Right ventricle myocardium inferior (tissue), 1 donor: ENCODE results near the gene PBRM1. TPM values are rescaled to one million over a fixed set of nuclear protein-coding genes. Genes with fewer than 3 reads are reported as not detected.

Experiments
- ATAC-seq: fragments of 200-7000 bp; cut with Tn5 transposase; one replicate; pipeline ENCODE4 v1.9.1; 2020; ENCODE audit warnings: mild to moderate bottlenecking, moderate library complexity
- DNase-seq: peaks from one replicate; pipeline ENCODE4 v3.0.0; 2021; ENCODE audit errors: missing footprints
- intact Hi-C: fragments of 100-400 bp; cut with DNase I; formaldehyde crosslinking; loops from one replicate; pipeline ENCODE4 v1.11.0; 2022
- total RNA-seq: library from RNA; stranded (reverse); fragmentation: NEBNext Ultra II Directional; extraction: Animal tissue kit (Norgen Biotek cat#: 25700); gene quantifications from one replicate; pipeline ENCODE4 v1.2.1, GENCODE V29; 2021
- donor health status: DM: no; HTN: yes; CAD: no; lungs with severe emphysema.

Gene PBRM1
- total RNA-seq, 1 donor from 2014 or later: 45.3 TPM

DNA sequence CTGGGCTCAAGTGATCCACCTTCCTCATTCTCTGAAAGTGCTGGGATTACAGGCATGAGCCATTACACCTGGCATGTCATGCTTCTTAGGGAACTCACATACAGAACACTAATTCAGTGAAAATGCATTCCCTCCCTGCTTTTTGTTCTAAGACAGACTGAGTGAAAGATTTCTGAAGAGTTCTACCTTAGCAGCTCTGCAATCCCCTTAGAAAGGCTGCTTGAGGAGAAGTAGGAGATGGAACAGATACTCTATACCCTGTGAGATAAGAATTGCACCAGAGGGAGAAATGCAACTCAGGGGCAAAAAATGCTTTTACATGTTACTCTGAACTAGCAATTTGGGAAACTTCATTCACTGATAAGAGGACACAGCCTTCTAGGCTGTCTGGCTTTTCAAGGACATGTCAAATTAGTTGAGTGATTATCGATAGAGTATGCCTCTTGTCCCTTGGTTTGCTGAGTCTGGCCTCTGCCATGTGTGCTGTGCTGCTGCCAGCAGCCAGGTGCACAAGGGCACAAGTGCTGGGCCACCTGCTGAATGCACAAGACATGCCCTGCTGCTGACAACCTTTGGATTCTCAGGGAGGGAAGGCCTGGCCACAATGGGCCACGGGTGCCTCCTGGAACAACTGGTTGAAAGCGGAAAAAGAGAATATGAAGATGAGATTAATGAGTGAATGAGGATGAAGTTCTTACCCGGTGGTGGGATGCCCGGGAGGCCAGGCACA, 131.5 kb downstream of the PBRM1 start:
- DNase-seq: no peak
- no peak for ATAC-seq
- intact Hi-C loops: no loop called here

DNA sequence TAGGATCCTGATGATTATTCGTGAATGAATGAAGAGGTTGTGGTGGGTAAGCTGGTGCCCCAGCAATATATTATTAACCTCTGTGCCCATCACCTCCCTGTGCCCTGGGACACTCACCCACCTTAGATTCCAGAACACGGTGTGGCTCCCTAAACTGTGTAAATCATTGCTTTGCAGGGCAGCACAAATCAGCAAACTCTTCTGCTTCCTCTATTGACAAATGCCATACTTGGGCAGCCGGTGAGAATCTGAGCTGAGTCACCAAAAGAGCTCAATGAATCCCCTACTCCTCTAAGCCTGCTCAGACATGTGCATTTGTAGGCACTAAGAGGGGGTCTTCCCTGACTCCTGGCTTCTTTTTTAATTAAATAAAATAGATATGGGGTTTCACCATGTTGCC, 133.6 kb downstream of the PBRM1 start:
- intact Hi-C loops: no loop called here
- ATAC-seq: no peak
- no peak for DNase-seq

DNA sequence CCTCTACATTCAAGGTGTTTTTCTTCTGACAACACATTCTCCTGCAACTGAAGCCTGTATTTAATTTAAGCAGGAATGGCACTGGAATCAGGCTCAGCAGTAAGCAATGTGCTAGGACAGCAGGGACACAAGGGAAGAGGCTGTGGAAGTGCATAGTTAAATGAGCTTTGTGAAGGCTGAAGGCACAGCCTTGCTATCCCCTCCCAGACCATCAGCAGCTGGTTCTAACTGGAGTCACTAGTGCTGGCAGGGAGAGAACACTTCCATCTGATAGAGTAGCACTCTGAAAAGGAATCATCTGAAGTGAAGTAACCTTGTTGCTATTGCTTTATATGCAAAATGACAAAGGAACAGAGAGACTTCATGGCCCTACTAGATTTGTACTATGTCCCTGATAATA, 134.6 kb downstream of the PBRM1 start:
- no peak for ATAC-seq
- DNase-seq: no peak
- intact Hi-C loops: no loop called here

DNA sequence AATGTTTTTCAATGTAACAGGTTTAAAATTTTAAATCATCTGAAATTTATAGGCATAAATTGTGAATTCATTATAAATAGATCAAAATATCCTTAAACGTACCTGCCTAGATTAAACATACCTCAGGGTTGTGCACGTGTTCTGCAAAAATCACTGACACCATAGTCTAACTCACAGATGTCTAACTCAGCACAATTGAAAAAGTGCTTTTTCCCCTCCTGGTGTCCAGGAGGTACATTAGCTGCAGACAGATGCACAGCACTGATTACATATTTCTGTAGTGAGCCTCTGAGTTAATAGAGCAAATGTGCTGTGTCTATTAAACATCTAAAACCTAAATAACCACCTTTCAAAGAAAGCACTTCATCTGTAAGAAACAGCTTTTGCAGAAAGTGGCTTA, 138.6 kb downstream of the PBRM1 start:
- ATAC-seq: no peak
- no peak for DNase-seq
- intact Hi-C loops: no loop called here

DNA sequence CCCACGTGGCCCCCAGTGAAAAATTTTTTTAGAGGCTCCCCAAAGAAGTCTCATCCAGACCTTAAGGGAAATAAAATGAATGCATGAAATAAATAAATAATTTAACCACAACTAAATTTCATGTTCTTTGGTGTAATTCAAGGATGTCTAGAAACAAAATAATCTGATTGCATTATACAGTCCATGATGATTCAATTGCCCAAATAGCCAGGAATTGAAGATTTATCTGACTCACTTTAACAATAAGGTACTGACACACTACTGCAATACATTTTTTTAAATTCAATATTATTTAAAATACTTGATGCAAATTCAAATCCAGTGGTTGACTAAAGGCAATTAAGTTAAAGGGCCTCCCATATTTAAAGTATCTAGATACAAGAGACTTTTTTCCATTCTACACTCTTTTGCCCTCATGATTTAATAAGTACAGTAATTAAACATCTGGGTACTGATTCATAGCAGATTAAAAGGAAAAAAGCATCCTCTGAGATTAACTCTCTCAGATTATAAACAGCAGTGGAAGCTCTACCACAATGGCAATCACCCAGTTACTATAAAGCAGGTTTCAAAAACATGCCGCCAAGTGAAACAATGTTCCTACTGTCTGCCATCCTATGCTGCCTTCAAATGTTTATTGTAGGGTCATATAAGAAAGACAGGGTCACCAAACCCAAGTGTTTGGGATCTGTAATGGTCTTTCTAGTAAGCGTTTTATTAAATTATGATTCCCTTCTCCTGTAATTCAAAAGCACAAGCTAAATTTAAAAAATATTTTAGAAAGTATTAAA, 139.4 kb downstream of the PBRM1 start:
- intact Hi-C loops: no loop called here
- ATAC-seq (no peak), DNase-seq (no peak)

DNA sequence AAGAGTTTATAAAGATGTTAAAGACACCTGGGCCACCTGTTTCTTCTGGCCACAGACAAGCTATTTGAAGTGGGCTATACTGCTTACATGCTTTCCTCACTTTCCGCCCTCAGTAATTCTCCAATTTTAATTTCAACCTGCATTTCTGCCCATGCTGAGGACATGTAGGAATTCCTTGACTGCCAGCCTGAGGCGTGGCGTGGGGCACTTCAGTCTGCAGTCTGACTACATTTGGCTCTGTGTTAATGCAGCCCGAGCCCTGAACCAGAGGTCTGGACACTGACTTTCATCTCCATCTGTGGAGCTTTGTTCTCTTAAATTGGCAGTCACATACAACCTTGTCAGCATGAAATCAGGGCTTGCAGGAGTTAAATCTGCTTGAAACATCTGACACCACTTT, 140.8 kb downstream of the PBRM1 start:
- DNase-seq: no peak
- intact Hi-C loops: no loop called here
- no peak for ATAC-seq

DNA sequence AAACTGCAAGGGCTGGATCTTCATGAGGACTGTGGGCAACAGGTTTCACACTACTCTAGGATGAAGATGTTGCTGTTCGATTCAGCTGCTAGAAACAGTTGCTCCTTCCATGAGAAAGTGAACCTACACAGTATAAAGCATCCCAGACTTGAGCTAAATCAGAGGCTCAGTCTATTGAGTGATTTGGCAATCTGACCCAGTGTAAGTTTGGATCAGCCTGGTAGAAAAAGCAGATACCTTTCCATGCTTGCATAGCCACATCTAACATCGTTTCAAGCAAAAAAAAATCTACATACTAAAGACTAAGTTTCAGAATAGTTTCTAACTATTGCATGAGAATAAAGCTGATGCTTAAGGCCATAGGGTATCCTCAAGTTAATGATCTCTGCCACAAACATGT, 144.7 kb downstream of the PBRM1 start:
- intact Hi-C loops: no loop called here

DNA sequence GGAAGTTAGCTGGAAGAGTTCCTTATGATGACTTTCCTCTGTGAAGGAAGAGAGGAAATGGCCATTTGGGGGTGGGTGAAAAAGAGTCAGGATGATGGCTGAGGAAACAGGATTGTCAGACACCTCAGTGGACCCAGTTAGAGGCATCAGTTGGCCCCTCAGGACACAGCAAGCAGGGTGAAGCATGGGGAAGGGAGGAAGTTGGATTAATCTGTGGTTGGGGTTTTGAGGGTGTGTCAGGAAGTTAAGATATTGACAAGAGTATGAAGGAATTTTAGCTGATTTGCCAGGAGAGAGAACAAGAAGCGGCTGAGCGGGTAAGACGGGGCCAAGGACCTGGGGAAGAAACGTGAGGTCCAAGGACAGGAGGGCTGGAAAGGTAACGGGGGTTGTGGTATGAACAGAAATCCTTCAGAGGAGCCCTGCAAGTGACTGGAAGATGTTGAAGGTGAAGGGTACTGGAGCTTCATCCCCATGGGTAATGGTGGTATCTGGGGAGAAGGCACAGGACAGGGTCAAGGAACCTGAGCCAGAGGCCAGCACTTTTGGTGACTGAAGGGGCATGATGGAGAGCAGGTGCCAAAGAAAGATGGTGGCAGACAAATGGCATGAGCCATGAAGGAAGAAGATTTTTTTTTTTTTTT, 146.6 kb downstream of the PBRM1 start:
- no peak for ATAC-seq
- DNase-seq: no peak
- intact Hi-C loops: loop anchor here (5.0 kb wide), 2 partner anchors 68 to 82 kb away; partner anchors contain the start of gene NISCH

More for the DNA sequence above, 144.7 kb downstream of the PBRM1 start:
- DNase-seq (no peak), ATAC-seq (no peak)

DNA sequence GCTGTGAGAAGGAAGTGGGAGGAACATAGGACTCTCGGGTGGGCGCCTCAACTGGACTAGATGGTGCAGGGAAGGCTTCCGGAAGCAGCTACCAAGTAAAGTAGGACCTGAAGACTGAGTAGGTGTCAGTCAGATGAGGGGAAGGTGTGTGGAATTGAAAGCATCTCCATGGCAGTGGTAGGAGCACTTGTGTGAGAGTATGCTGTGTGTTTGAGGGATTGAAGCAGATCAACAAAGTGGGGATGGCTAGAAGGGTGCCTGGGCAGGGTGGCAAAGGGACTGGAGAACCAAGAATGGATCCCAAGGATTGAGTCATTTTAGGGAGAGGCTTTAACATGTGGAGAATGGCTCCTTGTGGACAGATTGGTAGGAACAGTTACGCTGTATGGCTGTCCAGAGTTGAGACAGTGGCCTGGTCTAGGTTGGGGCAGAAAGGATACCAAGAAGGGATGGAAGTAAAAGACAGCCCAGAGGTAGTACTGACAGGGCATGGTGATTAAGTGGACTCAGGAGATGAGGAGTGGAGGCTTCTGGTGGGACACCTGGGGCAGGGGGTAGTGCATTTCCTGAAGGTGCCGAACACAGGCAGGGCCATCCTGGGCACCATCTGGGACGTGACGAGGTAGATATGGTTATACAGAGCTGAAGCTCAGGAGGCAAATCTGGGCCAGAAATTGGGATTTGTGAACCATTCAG, 147.8 kb downstream of the PBRM1 start:
- DNase-seq: no peak
- intact Hi-C loops: loop anchor here (2.0 to 5.0 kb wide), 3 partner anchors 65 to 81 kb away; partner anchors contain the start of gene NISCH
- no peak for ATAC-seq

DNA sequence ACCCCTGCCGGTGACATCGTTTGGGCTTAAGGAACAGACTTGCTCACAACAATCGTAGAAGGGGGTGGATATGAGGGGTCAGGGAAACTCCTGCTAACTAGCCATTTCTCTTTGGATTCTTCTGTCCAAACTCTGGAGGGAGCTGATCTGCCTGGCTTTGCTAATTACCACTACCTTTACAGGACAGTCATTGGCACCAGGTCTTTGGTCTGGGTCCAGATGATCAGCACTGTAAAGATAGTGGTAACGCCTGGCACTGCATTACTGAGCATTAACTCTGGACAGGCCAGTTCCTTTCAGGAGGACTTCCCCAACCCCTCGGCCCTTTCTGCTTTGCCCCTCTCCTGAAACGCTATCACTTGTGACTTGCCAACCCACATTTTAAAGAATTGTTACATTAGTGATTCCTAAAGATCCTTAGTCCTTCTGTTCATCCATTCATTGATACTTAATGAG, 148.5 kb downstream of the PBRM1 start:
- DNase-seq: no peak
- intact Hi-C loops: loop anchor here (2.0 to 5.0 kb wide), 3 partner anchors 64 to 80 kb away; partner anchors contain the start of gene NISCH
- ATAC-seq: peak; percentile 11

DNA sequence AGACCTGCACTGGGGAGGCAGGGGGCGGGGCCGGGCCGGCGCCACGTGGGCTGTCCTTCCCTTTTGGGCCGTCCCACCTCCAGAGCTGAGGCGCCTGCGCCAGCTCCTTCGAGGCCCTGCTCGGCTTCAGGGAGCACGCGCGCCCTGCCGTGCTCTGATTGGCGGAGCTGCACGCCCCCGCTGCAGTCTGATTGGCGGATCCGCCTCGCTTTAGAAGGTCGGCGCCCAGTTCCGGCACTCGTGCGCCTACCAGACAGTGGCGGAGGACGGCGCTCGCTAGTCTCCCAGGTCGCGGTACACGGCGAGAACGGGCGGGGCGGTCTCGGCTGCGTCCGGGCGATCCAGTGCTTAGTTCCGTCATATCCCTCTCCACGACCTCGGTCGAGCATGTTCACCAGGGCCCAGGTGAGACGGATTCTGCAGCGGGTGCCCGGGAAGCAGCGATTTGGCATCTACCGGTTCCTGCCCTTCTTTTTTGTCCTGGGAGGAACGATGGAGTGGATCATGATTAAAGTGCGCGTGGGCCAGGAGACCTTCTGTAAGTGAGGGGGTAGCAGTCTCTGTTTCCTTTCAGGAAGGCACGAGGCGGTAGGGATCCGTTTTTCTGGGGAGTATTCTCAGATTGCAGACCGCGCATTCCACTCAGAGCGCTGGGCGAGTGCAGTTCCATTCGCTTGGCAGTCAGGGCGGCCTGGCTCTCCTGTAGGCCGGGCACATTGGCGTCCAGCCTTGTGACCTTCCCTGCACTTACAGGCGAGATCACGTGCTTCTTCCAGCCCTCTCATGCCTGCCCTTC, 149.1 kb downstream of the PBRM1 start, which contains the start of gene UQCC5:
Gene UQCC5 (plus strand): TSS at position 237 of the 796 bp plus-strand sequence. CDS start 151 bp downstream, at position 388.
- peak; percentile 94 for ATAC-seq

DNA sequence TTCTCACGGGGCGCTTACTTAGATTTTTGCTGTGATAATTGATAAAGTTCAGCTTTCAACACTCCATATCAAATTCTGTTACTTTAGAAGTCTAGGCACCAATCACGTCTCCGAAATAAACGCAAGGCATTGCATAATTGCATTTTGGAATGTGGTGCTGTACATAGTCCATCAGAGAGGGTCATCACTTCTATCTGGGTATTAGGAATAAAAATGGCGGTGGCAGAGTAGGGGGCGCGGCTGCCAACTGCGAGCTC, 149.7 kb downstream of the PBRM1 start:
- ATAC-seq (no peak), DNase-seq (no peak)
- intact Hi-C loops: loop anchor here (2.0 to 5.0 kb wide), 3 partner anchors 63 to 79 kb away; partner anchors contain the start of gene NISCH

More for the DNA sequence above, 149.1 kb downstream of the PBRM1 start, which contains the start of gene UQCC5:
- intact Hi-C loops: loop anchor here (2.0 to 5.0 kb wide), 3 partner anchors 64 to 79 kb away; partner anchors contain the start of gene NISCH
- DNase-seq: peak; percentile 99

DNA sequence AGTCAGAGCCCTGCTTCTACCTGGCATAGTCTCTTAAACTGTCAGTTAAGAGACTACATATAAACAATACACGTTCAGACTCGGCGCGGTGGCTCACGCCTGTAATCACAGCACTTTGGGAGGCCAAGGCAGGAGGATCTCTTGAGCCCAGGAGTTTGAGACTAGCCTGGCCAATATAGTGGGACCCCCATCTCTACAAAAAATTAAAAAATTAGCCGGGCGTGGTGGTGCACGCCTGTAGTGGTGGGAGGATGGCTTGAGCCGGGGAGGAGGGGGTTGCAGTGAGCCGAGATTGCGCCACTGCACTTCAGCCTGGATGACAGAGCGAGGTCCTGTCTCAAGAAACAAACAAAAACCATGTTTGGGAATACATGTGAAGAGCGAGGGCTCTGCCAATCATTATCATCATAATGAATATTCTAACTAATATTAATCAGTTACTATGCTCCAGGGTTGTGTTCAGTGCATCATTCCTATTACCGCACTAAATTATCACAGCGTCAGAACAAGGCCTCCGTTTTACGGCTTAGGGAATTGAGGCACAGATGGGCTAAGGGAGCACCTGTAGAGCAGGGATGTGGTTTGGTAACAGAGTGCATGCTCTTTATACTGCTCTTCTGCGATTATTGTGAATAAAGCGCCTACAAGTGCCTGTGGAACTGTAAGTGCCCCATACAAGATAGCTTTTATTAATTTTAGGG, 150.2 kb downstream of the PBRM1 start:
- ATAC-seq (no peak), DNase-seq (peak; percentile 69)

DNA sequence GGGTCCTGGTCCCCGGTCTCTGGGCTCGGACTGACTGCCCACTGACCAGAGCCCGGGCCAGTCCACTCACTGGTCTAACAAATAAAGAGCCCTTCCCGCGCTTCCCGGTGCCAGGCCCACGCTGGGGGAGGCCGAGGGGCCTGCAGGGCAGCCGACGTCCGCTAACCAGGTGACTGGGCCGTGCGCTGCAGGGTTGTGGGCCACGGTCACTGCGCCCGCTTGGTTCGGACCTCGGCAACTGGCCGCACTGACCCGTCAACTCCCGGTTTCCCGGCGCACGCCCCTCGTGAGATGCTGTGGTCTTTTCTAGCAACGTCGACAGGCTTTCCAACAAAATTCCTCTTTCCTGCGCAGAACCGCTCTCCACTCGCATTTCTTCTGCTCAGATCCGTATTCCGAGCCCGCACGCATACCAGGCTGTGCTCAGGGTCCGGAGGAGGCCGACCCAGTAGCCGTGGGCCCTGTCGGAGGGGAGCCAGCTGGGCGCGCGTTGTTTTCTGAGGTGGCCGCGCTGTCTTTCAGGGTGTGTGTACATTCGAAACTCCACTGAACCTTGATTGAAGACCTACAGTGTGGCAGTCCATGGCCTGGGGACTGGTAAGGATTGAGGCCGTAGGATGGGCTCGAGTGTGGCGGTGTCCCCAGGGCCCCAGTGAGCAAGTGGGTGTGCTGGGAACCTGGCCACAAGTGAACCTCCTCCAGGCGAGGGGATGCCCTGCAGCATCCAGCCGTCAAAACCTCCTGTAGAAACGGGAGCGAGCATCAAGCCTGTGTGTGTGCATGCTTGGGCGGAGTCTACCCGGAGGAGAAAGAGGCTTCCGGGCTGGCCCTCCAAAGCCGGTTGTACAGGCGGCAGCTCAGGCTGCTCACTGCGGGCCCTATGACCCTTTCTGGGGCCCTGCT, 151.2 kb downstream of the PBRM1 start:
- DNase-seq (peak; percentile 77), ATAC-seq (no peak)
- intact Hi-C loops: loop anchor here (5.0 kb wide), 2 partner anchors 73 to 77 kb away; partner anchors contain the start of gene NISCH

More for the DNA sequence above, 150.2 kb downstream of the PBRM1 start:
- intact Hi-C loops: loop anchor here (2.0 to 5.0 kb wide), 3 partner anchors 63 to 78 kb away; partner anchors contain the start of gene NISCH

DNA sequence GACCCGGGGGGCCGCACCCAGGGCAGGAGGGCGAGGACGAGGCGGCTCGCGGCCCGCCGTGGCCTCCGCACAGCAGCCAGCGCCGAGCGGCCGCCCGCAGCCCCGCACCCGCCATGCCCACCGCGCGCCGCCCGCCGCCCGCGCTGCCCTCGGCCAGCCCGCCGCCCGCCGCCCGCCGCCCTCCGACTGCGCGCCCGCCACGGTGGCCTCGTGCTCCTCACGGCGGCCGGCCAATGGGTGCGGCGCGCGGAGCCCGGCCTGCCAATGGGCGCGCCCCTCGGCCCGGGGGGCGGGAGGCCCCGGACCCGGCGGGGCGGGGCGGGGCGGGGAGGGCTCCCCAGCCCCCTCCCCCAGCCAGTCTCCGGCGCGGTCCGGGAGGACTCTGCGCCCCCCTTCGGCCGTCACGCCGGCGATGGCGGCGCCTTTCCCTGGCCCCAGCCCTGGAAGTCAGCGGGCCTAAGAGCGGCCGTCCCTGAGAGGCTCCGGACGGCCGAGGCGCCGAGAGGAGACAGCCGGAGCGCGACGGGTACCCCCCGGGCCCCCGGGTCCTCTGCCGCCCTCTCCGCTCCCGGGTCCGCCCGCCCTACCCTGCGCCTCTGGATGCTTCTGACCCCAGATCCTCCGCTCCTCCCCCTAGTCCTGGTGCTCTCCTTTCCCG, 152.0 kb downstream of the PBRM1 start, which contains the start of gene NT5DC2:
Gene NT5DC2 (minus strand): TSS at position 235 of the 658 bp plus-strand sequence. CDS start 120 bp downstream, at position 115.
- intact Hi-C loops: no loop called here
- peak; percentile 85 for DNase-seq
- peak; percentile 29 for ATAC-seq
